DOHH2 (cell line): ENCODE data around the gene RIMOC1.

Source experiments
- CTCF ChIP-seq: fragments of 200-600 bp; sonication (generic); IDR thresholded peaks from one replicate; pipeline ENCODE4 v1.5.1; 2014; ENCODE audit warnings: antibody characterized with exemption, mild to moderate bottlenecking, low read depth, low read length; ENCODE audit not compliant: poor library complexity, severe bottlenecking
- EZH2phosphoT487 ChIP-seq: fragments of 200-600 bp; sonication (generic); IDR thresholded peaks from 2 replicates; pipeline ENCODE4 v1.6.1; 2017; ENCODE audit warnings: borderline replicate concordance, mild to moderate bottlenecking, antibody characterized with exemption, low read length, moderate library complexity, mixed read lengths

GRCh38 chr5:41876678-41877077 is 27.5 kb upstream of the RIMOC1 start:
- TF ChIP-seq CTCF (no peak), EZH2phosphoT487 (no peak)
